HEK293 (cell line): ENCODE results near the gene EEIG2.

Experiments used
- CTCF ChIA-PET: fragments of 350-600 bp; formaldehyde crosslinking; extraction: SDS; loops from one replicate; lab custom pipeline; 2021; ENCODE audit warnings: antibody characterized with exemption; lab: Yijun Ruan, JAX
- POLR2A ChIA-PET: fragments of 300-600 bp; formaldehyde crosslinking; extraction: SDS; loops from one replicate; lab custom pipeline; 2020; ENCODE audit warnings: antibody characterized with exemption, inconsistent platforms; lab: Yijun Ruan, JAX
- H3K27ac ChIP-seq: fragments of 200-500 bp; sonication (Bioruptor generic); 2 replicates; pipeline ENCODE4 v1.5.1; 2014; ENCODE audit warnings: low read depth, low read length, control low read depth, inconsistent platforms; ENCODE audit errors: extremely low read depth
- H3K36me3 ChIP-seq, 2 experiments: fragments of 200-500 bp in 1 of 2; sonication (Bioruptor generic) in 1 of 2; 1 replicate in 1 of 2; 2 replicates in 1 of 2; pipeline ENCODE4 v1.5.1; 2014 to 2017; ENCODE audit warnings: inconsistent platforms in 2 of 2, low read length in 2 of 2; ENCODE audit not compliant: control insufficient read depth in 2 of 2, insufficient read depth in 1 of 2
- H3K4me1 ChIP-seq: fragments of 200-500 bp; sonication (Bioruptor generic); 2 replicates; pipeline ENCODE4 v1.5.1; 2014; ENCODE audit warnings: mild to moderate bottlenecking, low read length, inconsistent platforms; ENCODE audit not compliant: control insufficient read depth, insufficient read depth
- H3K4me3 ChIP-seq: 2 replicates; pipeline ENCODE4 v1.5.1; 2011; ENCODE audit warnings: low read depth, mild to moderate bottlenecking, control low read depth, low read length, moderate library complexity
- H3K9me3 ChIP-seq: fragments of 200-500 bp; sonication (Bioruptor generic); 2 replicates; pipeline ENCODE4 v1.5.1; 2014; ENCODE audit warnings: low read depth, low read length, inconsistent platforms; ENCODE audit not compliant: control insufficient read depth, insufficient read depth
- ZFHX2 ChIP-seq: fragments of 450-650 bp; formaldehyde crosslinking; conservative IDR thresholded peaks from 2 replicates; pipeline ENCODE4 v1.5.1; 2016; ENCODE audit warnings: missing biosample characterization, missing genetic modification characterization
- ZNF169 ChIP-seq: fragments of 450-650 bp; formaldehyde crosslinking; IDR thresholded peaks from 2 replicates; pipeline ENCODE4 v1.5.1; 2016; ENCODE audit warnings: missing biosample characterization, missing genetic modification characterization
- ZNF350 ChIP-seq: fragments of 450-650 bp; formaldehyde crosslinking; IDR thresholded peaks from 2 replicates; pipeline ENCODE4 v1.5.0; 2017; ENCODE audit warnings: missing biosample characterization, mild to moderate bottlenecking, missing genetic modification characterization
- ZNF561 ChIP-seq: fragments of 450-650 bp; IDR thresholded peaks from 2 replicates; pipeline ENCODE4 v1.5.1; 2018; ENCODE audit warnings: missing biosample characterization, missing genetic modification characterization, borderline replicate concordance
- ZNF677 ChIP-seq: fragments of 450-650 bp; IDR thresholded peaks from 2 replicates; pipeline ENCODE4 v1.5.0; 2018; ENCODE audit warnings: missing biosample characterization, mild to moderate bottlenecking, missing genetic modification characterization, moderate library complexity
- ZNF777 ChIP-seq: fragments of 450-650 bp; formaldehyde crosslinking; IDR thresholded peaks from 2 replicates; pipeline ENCODE4 v1.5.1; 2017; ENCODE audit warnings: missing biosample characterization, missing genetic modification characterization, borderline replicate concordance
- ZNF785 ChIP-seq: fragments of 450-650 bp; formaldehyde crosslinking; IDR thresholded peaks from 2 replicates; pipeline ENCODE4 v1.5.1; 2016; ENCODE audit warnings: missing biosample characterization, missing genetic modification characterization
- ZXDB ChIP-seq: fragments of 450-650 bp; formaldehyde crosslinking; IDR thresholded peaks from 2 replicates; pipeline ENCODE4 v1.5.1; 2016; ENCODE audit warnings: missing biosample characterization, missing genetic modification characterization
- TF ChIP-seq, protein P1 (sequence below): fragments of 450-650 bp; formaldehyde crosslinking; IDR thresholded peaks from 2 replicates; pipeline ENCODE4 v1.5.1; 2016; ENCODE audit warnings: missing biosample characterization, missing genetic modification characterization
- TF ChIP-seq, protein P2 (sequence below): fragments of 450-650 bp; formaldehyde crosslinking; IDR thresholded peaks from 2 replicates; pipeline ENCODE4 v1.5.1; 2016; ENCODE audit warnings: missing biosample characterization, missing genetic modification characterization
- TF ChIP-seq, protein P3 (sequence below): fragments of 450-650 bp; IDR thresholded peaks from 2 replicates; pipeline ENCODE4 v1.5.1; 2018; ENCODE audit warnings: missing biosample characterization, missing genetic modification characterization
- TF ChIP-seq, protein P4 (sequence below): fragments of 450-650 bp; formaldehyde crosslinking; IDR thresholded peaks from 2 replicates; pipeline ENCODE4 v1.5.1; 2016; ENCODE audit warnings: missing biosample characterization, missing genetic modification characterization
- TF ChIP-seq, protein P5 (sequence below): fragments of 450-650 bp; formaldehyde crosslinking; IDR thresholded peaks from 2 replicates; pipeline ENCODE4 v1.5.1; 2016; ENCODE audit warnings: missing biosample characterization, missing genetic modification characterization
- TF ChIP-seq, protein P6 (sequence below): fragments of 450-650 bp; formaldehyde crosslinking; IDR thresholded peaks from 2 replicates; pipeline ENCODE4 v1.5.1; 2016; ENCODE audit warnings: missing biosample characterization, missing genetic modification characterization

The EEIG2 gene

DNA sequence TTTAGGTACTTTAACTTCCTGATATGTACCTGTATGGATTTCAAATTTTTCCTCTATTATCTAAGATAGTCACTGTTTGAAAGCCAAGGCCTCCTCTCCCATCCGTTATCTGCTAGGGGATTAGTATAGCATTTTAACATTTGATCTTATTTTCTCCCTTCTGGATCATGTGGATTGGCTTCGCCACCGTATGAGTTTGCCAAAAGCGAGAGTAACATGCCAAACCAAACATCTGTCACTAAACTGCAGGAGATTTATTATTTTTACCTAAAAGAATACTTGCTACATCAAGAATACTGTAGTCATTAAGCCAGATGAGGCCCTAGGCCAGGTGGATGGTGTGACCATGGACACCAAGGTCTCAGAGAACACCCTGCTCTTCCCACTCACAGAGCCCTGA is 28.5 kb upstream of the EEIG2 start:
- TF ChIP-seq, protein P1, sequence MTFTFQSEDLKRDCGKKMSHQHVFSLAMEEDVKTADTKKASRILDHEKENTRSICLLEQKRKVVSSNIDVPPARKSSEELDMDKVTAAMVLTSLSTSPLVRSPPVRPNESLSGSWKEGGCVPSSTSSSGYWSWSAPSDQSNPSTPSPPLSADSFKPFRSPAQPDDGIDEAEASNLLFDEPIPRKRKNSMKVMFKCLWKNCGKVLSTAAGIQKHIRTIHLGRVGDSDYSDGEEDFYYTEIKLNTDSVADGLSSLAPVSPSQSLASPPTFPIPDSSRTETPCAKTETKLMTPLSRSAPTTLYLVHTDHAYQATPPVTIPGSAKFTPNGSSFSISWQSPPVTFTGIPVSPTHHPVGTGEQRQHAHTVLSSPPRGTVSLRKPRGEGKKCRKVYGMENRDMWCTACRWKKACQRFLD (tag by site-specific recombination): no peak
- TF ChIP-seq ZNF677 (tag by site-specific recombination): no peak
- TF ChIP-seq, protein P2, sequence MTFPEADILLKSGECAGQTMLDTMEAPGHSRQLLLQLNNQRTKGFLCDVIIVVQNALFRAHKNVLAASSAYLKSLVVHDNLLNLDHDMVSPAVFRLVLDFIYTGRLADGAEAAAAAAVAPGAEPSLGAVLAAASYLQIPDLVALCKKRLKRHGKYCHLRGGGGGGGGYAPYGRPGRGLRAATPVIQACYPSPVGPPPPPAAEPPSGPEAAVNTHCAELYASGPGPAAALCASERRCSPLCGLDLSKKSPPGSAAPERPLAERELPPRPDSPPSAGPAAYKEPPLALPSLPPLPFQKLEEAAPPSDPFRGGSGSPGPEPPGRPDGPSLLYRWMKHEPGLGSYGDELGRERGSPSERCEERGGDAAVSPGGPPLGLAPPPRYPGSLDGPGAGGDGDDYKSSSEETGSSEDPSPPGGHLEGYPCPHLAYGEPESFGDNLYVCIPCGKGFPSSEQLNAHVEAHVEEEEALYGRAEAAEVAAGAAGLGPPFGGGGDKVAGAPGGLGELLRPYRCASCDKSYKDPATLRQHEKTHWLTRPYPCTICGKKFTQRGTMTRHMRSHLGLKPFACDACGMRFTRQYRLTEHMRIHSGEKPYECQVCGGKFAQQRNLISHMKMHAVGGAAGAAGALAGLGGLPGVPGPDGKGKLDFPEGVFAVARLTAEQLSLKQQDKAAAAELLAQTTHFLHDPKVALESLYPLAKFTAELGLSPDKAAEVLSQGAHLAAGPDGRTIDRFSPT (tag by site-specific recombination): no peak
- TF ChIP-seq, protein P3, sequence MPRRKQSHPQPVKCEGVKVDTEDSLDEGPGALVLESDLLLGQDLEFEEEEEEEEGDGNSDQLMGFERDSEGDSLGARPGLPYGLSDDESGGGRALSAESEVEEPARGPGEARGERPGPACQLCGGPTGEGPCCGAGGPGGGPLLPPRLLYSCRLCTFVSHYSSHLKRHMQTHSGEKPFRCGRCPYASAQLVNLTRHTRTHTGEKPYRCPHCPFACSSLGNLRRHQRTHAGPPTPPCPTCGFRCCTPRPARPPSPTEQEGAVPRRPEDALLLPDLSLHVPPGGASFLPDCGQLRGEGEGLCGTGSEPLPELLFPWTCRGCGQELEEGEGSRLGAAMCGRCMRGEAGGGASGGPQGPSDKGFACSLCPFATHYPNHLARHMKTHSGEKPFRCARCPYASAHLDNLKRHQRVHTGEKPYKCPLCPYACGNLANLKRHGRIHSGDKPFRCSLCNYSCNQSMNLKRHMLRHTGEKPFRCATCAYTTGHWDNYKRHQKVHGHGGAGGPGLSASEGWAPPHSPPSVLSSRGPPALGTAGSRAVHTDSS (tag by site-specific recombination): no peak
- TF ChIP-seq ZNF785 (tag by site-specific recombination): no peak
- no peak for TF ChIP-seq ZNF169
- no peak for TF ChIP-seq ZNF777 (tag by site-specific recombination)
- TF ChIP-seq, protein P4, sequence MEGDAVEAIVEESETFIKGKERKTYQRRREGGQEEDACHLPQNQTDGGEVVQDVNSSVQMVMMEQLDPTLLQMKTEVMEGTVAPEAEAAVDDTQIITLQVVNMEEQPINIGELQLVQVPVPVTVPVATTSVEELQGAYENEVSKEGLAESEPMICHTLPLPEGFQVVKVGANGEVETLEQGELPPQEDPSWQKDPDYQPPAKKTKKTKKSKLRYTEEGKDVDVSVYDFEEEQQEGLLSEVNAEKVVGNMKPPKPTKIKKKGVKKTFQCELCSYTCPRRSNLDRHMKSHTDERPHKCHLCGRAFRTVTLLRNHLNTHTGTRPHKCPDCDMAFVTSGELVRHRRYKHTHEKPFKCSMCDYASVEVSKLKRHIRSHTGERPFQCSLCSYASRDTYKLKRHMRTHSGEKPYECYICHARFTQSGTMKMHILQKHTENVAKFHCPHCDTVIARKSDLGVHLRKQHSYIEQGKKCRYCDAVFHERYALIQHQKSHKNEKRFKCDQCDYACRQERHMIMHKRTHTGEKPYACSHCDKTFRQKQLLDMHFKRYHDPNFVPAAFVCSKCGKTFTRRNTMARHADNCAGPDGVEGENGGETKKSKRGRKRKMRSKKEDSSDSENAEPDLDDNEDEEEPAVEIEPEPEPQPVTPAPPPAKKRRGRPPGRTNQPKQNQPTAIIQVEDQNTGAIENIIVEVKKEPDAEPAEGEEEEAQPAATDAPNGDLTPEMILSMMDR: no peak
- TF ChIP-seq, protein P5, sequence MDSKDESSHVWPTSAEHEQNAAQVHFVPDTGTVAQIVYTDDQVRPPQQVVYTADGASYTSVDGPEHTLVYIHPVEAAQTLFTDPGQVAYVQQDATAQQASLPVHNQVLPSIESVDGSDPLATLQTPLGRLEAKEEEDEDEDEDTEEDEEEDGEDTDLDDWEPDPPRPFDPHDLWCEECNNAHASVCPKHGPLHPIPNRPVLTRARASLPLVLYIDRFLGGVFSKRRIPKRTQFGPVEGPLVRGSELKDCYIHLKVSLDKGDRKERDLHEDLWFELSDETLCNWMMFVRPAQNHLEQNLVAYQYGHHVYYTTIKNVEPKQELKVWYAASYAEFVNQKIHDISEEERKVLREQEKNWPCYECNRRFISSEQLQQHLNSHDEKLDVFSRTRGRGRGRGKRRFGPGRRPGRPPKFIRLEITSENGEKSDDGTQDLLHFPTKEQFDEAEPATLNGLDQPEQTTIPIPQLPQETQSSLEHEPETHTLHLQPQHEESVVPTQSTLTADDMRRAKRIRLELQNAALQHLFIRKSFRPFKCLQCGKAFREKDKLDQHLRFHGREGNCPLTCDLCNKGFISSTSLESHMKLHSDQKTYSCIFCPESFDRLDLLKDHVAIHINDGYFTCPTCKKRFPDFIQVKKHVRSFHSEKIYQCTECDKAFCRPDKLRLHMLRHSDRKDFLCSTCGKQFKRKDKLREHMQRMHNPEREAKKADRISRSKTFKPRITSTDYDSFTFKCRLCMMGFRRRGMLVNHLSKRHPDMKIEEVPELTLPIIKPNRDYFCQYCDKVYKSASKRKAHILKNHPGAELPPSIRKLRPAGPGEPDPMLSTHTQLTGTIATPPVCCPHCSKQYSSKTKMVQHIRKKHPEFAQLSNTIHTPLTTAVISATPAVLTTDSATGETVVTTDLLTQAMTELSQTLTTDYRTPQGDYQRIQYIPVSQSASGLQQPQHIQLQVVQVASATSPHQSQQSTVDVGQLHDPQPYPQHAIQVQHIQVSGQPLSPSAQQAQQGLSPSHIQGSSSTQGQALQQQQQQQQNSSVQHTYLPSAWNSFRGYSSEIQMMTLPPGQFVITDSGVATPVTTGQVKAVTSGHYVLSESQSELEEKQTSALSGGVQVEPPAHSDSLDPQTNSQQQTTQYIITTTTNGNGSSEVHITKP (tag by site-specific recombination): no peak
- no peak for TF ChIP-seq ZNF350 (tag by site-specific recombination)
- no peak for TF ChIP-seq ZNF561 (tag by site-specific recombination)
- TF ChIP-seq, protein P6, sequence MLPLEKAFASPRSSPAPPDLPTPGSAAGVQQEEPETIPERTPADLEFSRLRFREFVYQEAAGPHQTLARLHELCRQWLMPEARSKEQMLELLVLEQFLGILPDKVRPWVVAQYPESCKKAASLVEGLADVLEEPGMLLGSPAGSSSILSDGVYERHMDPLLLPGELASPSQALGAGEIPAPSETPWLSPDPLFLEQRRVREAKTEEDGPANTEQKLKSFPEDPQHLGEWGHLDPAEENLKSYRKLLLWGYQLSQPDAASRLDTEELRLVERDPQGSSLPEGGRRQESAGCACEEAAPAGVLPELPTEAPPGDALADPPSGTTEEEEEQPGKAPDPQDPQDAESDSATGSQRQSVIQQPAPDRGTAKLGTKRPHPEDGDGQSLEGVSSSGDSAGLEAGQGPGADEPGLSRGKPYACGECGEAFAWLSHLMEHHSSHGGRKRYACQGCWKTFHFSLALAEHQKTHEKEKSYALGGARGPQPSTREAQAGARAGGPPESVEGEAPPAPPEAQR: no peak
- TF ChIP-seq ZXDB (tag by site-specific recombination): no peak
- TF ChIP-seq ZFHX2: no peak
- no peak overlapping the region for H3K27ac ChIP-seq
- CTCF ChIA-PET: no interaction called here
- POLR2A ChIA-PET: no interaction called here
- H3K36me3 ChIP-seq: no peaks in the 10 kb centered on the region
- H3K9me3 ChIP-seq: no peaks in the 10 kb centered on the region
- H3K4me1 ChIP-seq: no peaks in the 10 kb centered on the region
- H3K4me3 ChIP-seq: no peak overlapping the region
